GM19397 (cell line): ENCODE data around the gene PLEK2.

Experiments used
- ATAC-seq: cut with Tn5 transposase; IDR thresholded peaks from one replicate; pipeline ENCODE4 v1.9.1; 2021; ENCODE audit warnings: mild to moderate bottlenecking, moderate library complexity; ENCODE audit not compliant: unreplicated experiment

PLEK2 gene

DNA sequence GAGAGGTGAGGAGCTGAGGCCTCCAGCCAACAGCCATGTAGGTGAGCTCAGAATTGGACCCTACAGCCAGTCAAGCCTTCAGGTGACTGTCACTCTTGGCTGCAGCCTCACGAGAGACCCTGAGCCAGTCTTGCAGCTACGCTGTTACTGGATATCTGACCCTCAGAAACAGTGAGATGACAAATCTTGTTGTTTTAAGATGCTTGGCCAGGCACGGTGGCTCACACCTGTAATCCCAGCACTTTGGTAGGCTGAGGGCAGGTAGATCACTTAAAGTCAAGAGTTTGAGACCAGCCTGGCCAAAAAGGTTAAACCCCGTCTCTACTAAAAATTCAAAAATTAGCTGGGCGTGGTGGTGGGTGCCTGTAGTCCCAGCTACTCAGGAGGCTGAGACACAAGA lies 6.2 kb downstream of the PLEK2 start:
- no peak for ATAC-seq

- ATAC-seq, result no peak
Observed at GRCh38 chr14:67400434-67400833, 11.5 kb downstream of the PLEK2 start.

DNA sequence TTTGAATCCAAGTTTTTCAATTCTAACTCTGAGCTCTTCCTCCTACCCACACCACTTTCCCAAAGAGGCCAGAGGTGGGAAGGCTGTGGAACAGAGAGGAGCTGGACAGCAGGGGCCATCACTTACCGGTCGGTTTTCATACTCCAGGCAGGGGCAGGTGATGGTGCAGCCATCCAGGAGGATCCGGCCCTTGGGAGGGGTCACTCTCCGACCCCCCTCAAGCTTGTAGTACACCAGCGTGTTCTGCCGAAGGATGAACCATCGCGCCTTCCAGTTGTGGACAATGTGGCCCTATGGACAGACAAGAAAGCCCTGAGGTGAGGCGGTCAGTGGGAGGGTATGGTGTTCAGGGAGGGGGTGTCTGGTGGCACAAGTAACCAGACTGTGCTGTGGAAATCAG lies 14.4 kb downstream of the PLEK2 start:
- no peak for ATAC-seq

- no peak for ATAC-seq
Observed at GRCh38 chr14:67396381-67396970, 15.5 kb downstream of the PLEK2 start.

DNA sequence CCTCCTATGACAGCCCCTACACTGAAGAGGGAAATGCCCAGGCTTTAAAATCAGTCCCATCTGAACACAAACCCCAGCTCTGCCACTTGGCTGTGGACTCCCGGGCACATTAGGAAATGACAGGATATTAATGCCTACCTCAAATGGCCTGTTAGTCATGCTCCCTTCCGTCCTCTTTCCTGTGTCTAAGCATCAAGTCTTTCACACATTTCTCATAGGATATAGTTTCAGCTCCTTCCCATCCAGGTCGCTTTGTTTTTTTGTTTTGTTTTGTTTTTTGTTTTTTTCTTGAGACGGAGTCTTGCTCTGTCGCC lies 16.1 kb downstream of the PLEK2 start:
- no peak for ATAC-seq

- no peak for ATAC-seq
Observed at GRCh38 chr14:67395086-67395875, 16.7 kb downstream of the PLEK2 start.

GRCh38 chr14:67393689-67394088 lies 18.3 kb downstream of the PLEK2 start:
- ATAC-seq, result no peak

DNA sequence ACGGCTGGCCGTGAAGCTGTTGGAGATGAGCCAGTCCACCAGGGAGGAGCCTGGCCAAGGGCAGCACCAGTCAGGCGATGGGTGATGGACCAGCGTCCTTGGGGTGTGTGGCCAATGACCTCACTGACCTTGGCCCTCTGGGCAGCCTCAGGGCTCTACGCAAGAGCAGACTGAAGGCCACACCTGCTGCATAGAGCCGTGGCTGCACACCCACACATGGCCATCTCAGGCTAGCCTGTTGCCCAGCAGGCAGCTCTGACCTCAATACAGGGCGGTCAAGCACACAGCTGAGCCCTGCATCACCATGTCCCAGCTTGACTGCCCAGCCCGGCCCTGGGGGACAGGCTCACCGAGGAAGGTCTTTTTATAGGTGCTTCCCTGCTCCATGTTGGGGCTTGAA lies 19.2 kb downstream of the PLEK2 start:
- ATAC-seq, result no peak

DNA sequence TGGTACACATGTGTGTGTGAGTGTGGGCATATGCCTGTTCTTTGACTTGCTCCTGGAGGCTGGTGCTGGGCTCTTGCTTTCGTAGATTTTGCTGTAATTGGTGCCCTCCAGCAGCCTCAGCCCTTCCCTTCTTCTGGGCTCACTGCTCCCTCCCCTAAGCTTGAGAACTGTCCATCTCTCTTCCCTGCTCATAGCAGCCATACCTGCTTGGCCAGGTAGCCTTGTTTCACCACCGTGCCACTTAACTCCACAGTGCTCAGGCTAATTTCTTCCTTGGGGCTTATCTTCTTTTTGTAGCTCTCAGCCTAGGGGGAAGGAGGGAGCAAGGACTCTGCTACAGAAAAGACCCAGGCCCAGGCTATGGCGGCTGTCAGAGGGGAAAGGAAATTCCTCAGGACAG lies 19.8 kb downstream of the PLEK2 start:
- no peak for ATAC-seq

DNA sequence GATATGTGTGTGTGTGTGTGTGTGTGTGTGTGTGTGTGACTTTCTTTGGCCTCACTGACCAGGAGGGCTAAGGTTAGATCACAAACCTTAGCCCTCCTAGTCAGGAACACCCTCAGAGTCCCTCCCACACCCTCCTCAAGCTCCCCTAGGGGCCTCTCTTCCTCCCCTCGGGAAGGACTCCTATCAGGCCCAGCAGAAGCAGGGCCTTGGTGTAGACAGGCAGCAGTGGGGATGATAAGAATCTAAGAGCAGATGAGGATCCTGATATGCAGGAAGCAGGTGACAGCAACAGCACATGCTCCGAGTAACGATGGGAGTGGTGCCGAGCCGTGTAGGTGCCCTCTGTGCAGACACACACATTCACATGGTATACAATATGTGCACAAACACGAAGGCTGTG lies 20.7 kb downstream of the PLEK2 start:
- no peak for ATAC-seq

GRCh38 chr14:67389811-67390534 lies 22.0 kb downstream of the PLEK2 start:
- ATAC-seq, result no peak

DNA sequence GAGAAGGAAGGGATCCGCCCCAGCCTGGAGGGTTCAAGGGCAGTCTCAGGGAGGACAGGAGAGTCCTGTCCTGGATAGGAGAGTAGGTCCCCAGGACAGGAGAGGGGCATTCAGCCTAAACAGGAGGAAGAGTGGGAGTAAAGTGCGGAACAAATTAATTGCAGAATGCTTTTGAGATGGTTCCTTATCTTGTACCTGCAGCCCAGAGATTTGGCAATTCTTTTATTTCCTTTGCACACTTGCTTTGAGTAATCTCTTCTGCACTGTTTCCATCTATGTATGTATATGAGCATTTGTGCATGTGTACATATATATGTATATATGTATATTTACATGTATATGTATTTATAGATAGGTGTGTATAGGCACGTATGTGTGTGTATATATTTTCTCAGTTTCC lies 22.7 kb downstream of the PLEK2 start:
- no peak for ATAC-seq

- ATAC-seq, result no peak
Observed at GRCh38 chr14:67387195-67387594, 24.8 kb downstream of the PLEK2 start.

GRCh38 chr14:67385618-67386017 lies 26.3 kb downstream of the PLEK2 start:
- ATAC-seq, result no peak

DNA sequence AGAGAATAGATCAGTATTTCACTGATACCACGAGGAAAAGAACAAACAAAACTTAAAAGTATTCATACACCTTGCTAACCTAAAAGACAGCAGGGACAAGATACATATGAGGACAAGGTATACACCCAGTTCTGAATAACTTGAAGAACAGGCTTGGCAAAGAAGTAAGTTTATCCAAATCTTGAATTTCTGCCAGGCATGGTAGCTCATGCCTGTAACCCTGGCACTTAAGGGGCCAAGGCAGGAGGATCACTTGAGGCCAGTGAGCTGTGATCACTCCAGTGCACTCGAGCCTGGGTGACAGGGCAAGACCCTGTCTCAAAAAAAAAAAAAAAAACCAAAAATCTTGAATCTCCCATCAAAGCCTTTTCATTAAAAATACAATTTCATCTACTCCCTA lies 26.8 kb downstream of the PLEK2 start:
- ATAC-seq, result no peak

- ATAC-seq, result no peak
Observed at GRCh38 chr14:67377916-67378315, 34.0 kb downstream of the PLEK2 start.

- no peak for ATAC-seq
Observed at GRCh38 chr14:67373347-67373746, 38.6 kb downstream of the PLEK2 start.

GRCh38 chr14:67372833-67373232 lies 39.1 kb downstream of the PLEK2 start:
- ATAC-seq, result no peak

GRCh38 chr14:67371247-67372148 lies 40.5 kb downstream of the PLEK2 start:
- ATAC-seq, result no peak

- no peak for ATAC-seq
Observed at GRCh38 chr14:67370830-67371229, 41.1 kb downstream of the PLEK2 start.

GRCh38 chr14:67365476-67365875 lies 46.5 kb downstream of the PLEK2 start:
- ATAC-seq, result no peak
